MM.1S (cell line): Measurements from ENCODE around the gene RYR2.

Experiments used
- DNase-seq: peaks from one replicate; pipeline ENCODE4 v3.0.0-alpha.2; 2015
- H2AFZ ChIP-seq: fragments of 300-600 bp; sonication (generic); 2 replicates; pipeline ENCODE4 v1.6.0; 2016; ENCODE audit warnings: antibody characterized with exemption, low read length
- H3F3A ChIP-seq: fragments of 300-600 bp; sonication (generic); 2 replicates; pipeline ENCODE4 v1.6.1; 2016; ENCODE audit warnings: mild to moderate bottlenecking, antibody characterized with exemption, low read length, moderate library complexity, mixed read lengths; ENCODE audit not compliant: insufficient read depth
- H3K27ac ChIP-seq: fragments of 300-600 bp; sonication (generic); 2 replicates; pipeline ENCODE4 v1.5.1; 2016; ENCODE audit warnings: mild to moderate bottlenecking, low read length
- H3K27me3 ChIP-seq: fragments of 300-600 bp; sonication (generic); replicated peaks from 2 replicates; pipeline ENCODE4 v1.6.0; 2016; ENCODE audit warnings: low read length; ENCODE audit not compliant: insufficient read depth
- H3K36me3 ChIP-seq: fragments of 300-600 bp; sonication (generic); replicated peaks from 2 replicates; pipeline ENCODE4 v1.6.1; 2016; ENCODE audit warnings: mild to moderate bottlenecking, low read length, mixed read lengths; ENCODE audit not compliant: insufficient read depth
- H3K4me1 ChIP-seq: fragments of 300-600 bp; sonication (generic); 2 replicates; pipeline ENCODE4 v1.6.1; 2016; ENCODE audit warnings: low read length, mixed read lengths
- H3K4me2 ChIP-seq: fragments of 300-600 bp; sonication (generic); 2 replicates; pipeline ENCODE4 v1.6.0; 2016; ENCODE audit warnings: low read depth, low read length
- H3K4me3 ChIP-seq: fragments of 300-600 bp; sonication (generic); 2 replicates; pipeline ENCODE4 v1.5.1; 2016; ENCODE audit warnings: low read length, mixed read lengths
- H3K79me2 ChIP-seq: fragments of 300-600 bp; sonication (generic); 2 replicates; pipeline ENCODE4 v1.6.1; 2016; ENCODE audit warnings: mixed run types, low read length, mixed read lengths
- H3K9ac ChIP-seq: fragments of 300-600 bp; sonication (generic); 2 replicates; pipeline ENCODE4 v1.6.1; 2016; ENCODE audit warnings: low read length, mixed read lengths
- H3K9me2 ChIP-seq: fragments of 300-600 bp; sonication (generic); replicated peaks from 2 replicates; pipeline ENCODE4 v1.6.1; 2016; ENCODE audit warnings: mild to moderate bottlenecking, low read length, mixed read lengths; ENCODE audit not compliant: insufficient read depth
- H3K9me3 ChIP-seq: fragments of 300-600 bp; sonication (generic); replicated peaks from 2 replicates; pipeline ENCODE4 v1.6.1; 2016; ENCODE audit warnings: mild to moderate bottlenecking, low read length, mixed read lengths; ENCODE audit not compliant: insufficient read depth
- H4K20me1 ChIP-seq: fragments of 300-600 bp; sonication (generic); 2 replicates; pipeline ENCODE4 v1.6.1; 2016; ENCODE audit warnings: mild to moderate bottlenecking, low read length, moderate library complexity, mixed read lengths; ENCODE audit not compliant: insufficient read depth
- EZH2 ChIP-seq: fragments of 300-600 bp; sonication (generic); optimal IDR thresholded peaks from 2 replicates; pipeline ENCODE3; 2017; ENCODE audit warnings: low read depth, mild to moderate bottlenecking, antibody characterized with exemption, low read length, mixed read lengths
- EZH2phosphoT487 ChIP-seq: fragments of 300-600 bp; sonication (generic); IDR thresholded peaks from 2 replicates; pipeline ENCODE4 v1.6.1; 2018; ENCODE audit warnings: antibody characterized with exemption, low read length
- TF ChIP-seq, protein P1 (sequence below): fragments of 300-600 bp; sonication (generic); IDR thresholded peaks from 2 replicates; pipeline ENCODE4 v1.5.1; 2016; ENCODE audit warnings: antibody characterized with exemption, low read length, mixed read lengths

The RYR2 gene

DNA sequence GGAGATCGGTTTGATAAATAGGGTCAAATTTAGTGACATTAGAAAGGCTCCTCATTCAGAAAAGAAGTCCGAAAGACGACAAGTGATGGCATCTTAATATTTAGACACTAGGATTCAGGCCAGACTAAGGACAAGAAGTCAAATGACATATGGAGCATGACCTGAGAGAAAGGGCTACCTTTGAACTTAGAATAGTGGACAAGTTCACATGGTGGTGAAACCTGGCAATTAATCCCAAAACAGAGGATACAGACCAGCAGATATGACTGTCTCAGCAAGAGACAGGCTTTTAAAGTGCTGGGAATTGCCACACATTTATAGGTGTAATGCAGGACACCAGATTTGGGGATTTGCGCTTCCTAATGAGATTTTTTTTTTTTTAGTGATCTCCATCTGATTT is 703.6 kb downstream of the RYR2 start:
- Histone ChIP-seq H3K4me1 (no peaks in the 10 kb centered on the region), H3K79me2 (no peaks in the 10 kb centered on the region), H3K36me3 (no peaks in the 10 kb centered on the region), H3K4me3 (no peak overlapping the region), H3K27ac (no peak overlapping the region), H3F3A (no peaks in the 10 kb centered on the region), H3K4me2 (no peak overlapping the region), H3K9me3 (no peaks in the 10 kb centered on the region), H3K27me3 (no peaks in the 10 kb centered on the region), H2AFZ (no peak overlapping the region), H3K9me2 (no peaks in the 10 kb centered on the region), H4K20me1 (no peaks in the 10 kb centered on the region), H3K9ac (no peak overlapping the region)
- TF ChIP-seq, protein P1, sequence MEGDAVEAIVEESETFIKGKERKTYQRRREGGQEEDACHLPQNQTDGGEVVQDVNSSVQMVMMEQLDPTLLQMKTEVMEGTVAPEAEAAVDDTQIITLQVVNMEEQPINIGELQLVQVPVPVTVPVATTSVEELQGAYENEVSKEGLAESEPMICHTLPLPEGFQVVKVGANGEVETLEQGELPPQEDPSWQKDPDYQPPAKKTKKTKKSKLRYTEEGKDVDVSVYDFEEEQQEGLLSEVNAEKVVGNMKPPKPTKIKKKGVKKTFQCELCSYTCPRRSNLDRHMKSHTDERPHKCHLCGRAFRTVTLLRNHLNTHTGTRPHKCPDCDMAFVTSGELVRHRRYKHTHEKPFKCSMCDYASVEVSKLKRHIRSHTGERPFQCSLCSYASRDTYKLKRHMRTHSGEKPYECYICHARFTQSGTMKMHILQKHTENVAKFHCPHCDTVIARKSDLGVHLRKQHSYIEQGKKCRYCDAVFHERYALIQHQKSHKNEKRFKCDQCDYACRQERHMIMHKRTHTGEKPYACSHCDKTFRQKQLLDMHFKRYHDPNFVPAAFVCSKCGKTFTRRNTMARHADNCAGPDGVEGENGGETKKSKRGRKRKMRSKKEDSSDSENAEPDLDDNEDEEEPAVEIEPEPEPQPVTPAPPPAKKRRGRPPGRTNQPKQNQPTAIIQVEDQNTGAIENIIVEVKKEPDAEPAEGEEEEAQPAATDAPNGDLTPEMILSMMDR, result no peak
- TF ChIP-seq EZH2, result no peak
- TF ChIP-seq EZH2phosphoT487, result no peak
- no peak for DNase-seq

DNA sequence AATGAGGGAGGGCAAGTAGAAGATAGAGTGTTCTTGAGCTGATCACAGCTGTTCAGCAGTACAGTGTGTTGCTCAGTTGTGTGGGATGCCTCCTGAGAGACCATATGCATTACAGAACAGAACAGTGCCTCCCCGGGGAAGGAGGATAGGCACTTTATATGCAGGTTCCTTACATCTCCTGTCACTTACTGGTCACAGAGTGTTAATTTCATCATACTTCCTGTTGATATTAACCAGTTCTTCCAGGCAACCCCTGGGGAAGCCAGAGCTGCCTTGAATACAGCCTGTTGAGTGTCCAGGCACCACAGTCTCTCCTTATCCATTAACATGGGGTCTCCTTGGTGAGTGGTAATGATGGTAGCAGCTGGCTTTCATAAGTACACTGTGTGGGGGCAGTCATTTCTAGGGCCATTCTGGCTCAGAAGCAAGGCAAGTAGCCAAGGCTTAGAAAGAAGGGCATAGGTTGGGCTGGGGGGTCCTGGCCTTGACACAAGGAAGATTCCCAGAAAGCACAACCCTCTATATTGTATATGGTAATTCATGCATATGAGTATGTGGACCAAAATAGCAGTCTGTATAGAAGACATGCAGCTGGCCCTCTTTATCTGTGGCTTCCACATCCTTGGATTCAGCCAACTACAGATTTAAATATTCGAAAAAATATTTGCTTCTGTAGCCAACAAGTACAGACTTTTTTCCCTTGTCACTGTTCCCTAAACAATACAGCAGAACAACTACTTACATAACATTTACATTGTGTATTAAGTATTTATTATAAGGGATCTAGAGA is 706.4 kb downstream of the RYR2 start:
- Histone ChIP-seq H3K9me2 (no peaks in the 10 kb centered on the region), H3K79me2 (no peaks in the 10 kb centered on the region), H3K4me2 (no peak overlapping the region), H3K36me3 (no peaks in the 10 kb centered on the region), H3K4me3 (no peak overlapping the region), H4K20me1 (no peaks in the 10 kb centered on the region), H3K27ac (no peak overlapping the region), H3K9me3 (no peaks in the 10 kb centered on the region), H3K27me3 (no peaks in the 10 kb centered on the region), H3K9ac (no peak overlapping the region), H3F3A (no peaks in the 10 kb centered on the region), H2AFZ (no peak overlapping the region), H3K4me1 (0 out of 2 replicates have a peak, but pooled peaks cover 3% of the 10 kb centered on the region)
- DNase-seq, result no peak
- TF ChIP-seq EZH2phosphoT487 (no peak), EZH2 (no peak)
- TF ChIP-seq, protein P1, result no peak

DNA sequence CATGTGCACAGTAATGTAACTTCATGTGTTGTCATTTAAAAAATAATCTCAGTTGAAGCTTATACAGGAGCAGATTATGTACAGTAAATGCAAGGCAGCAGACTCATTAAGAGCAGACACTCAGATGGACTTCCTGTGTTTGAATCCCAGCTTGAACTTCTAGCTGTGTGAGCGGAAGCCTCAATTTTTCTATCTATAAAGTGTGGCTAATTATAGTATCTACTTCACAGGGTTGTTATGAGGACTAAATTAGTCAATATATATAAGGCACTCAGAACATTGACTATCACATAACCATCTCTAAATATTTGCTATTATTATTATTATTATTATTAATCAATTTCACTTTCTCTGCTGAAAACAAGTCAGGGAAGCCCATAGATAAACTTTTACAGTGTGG is 707.1 kb downstream of the RYR2 start:
- no peak for DNase-seq
- no peak overlapping the region for H3K4me3 ChIP-seq
- no peaks in the 10 kb centered on the region for H3K79me2 ChIP-seq
- H4K20me1 ChIP-seq, result no peaks in the 10 kb centered on the region
- H3K27ac ChIP-seq, result no peak overlapping the region
- no peaks in the 10 kb centered on the region for H3K9me2 ChIP-seq
- H3K36me3 ChIP-seq, result no peaks in the 10 kb centered on the region
- H3K9me3 ChIP-seq, result no peaks in the 10 kb centered on the region
- TF ChIP-seq EZH2phosphoT487 (no peak), EZH2 (no peak)
- TF ChIP-seq, protein P1, result no peak
- no peak overlapping the region for H2AFZ ChIP-seq
- H3K4me2 ChIP-seq, result no peak overlapping the region
- no peak overlapping the region for H3K9ac ChIP-seq
- H3K27me3 ChIP-seq, result no peaks in the 10 kb centered on the region
- 0 out of 2 replicates have a peak, but pooled peaks cover 5% of the 10 kb centered on the region for H3K4me1 ChIP-seq
- H3F3A ChIP-seq, result no peaks in the 10 kb centered on the region; the same call in 1 of the 2 replicates
